ENCODE measurements around the gene GPR162. TPM values are rescaled to one million over a fixed set of nuclear protein-coding genes. Genes with fewer than 3 reads are reported as not detected.

The GPR162 gene
- polyA plus RNA-seq, 1 donor (not counting 4 experiments of a cell fraction or from before 2014, with no cell fraction given): 0.09 TPM

GRCh38 chr12:6810758-6811157 is 10.9 kb upstream of the GPR162 start:
- Histone ChIP-seq H3K9ac (ENCODE audit: control insufficient read depth, extremely low read depth, insufficient read depth, low read length) (no peak overlapping the region), H3K4me1 (ENCODE audit: control insufficient read depth, extremely low read depth, insufficient read depth, low read length) (no peaks in the 10 kb centered on the region), H3K79me2 (ENCODE audit: control insufficient read depth, insufficient read depth, low read length) (no peaks in the 10 kb centered on the region), H3K27ac (ENCODE audit: control insufficient read depth, insufficient read depth, low read length) (no peak overlapping the region), H3K27me3 (ENCODE audit: control insufficient read depth, extremely low read depth, insufficient read depth, low read length) (peaks cover 21% of the 10 kb centered on the region), H4K20me1 (ENCODE audit: control insufficient read depth, extremely low read depth, insufficient read depth, low read length) (no peaks in the 10 kb centered on the region), H3K4me3 (ENCODE audit: control insufficient read depth in 2 of 3, extremely low read depth in 1 of 3, insufficient read depth in 2 of 3, low read depth in 1 of 3, low read length in 3 of 3) (no peak overlapping the region), H3K9me1 (ENCODE audit: control insufficient read depth, extremely low read depth, insufficient read depth, low read length) (no peaks in the 10 kb centered on the region), H2AFZ (ENCODE audit: control insufficient read depth, low read length) (no peak overlapping the region), H3K36me3 (ENCODE audit: control insufficient read depth in 2 of 2, extremely low read depth in 1 of 2, insufficient read depth in 2 of 2, low read length in 2 of 2) (no peaks in the 10 kb centered on the region), H3K9me3 (ENCODE audit: control insufficient read depth, low read depth, low read length) (no peaks in the 10 kb centered on the region), H3K4me2 (ENCODE audit: control insufficient read depth, extremely low read depth, insufficient read depth, low read depth, low read length) (no peak overlapping the region)
- TF ChIP-seq EZH2 (IDR thresholded peaks at IDR 0.05; ENCODE audit: low read length): no peak
- no peak for TF ChIP-seq CTCF (optimal IDR thresholded peaks at IDR 0.05 in 1 of 3, IDR thresholded peaks at IDR 0.05 in 1 of 3, conservative IDR thresholded peaks at IDR 0.05 in 1 of 3; ENCODE audit: extremely low read depth in 1 of 3, insufficient read depth in 2 of 3, low read length in 3 of 3)
- dilution Hi-C loops (cut with MboI; ENCODE audit: extremely low pct_ligation_motif_present, low sequenced_read_pairs): no loop called here
- FAIRE-seq: no peak
- DNase-seq (ENCODE audit: low read depth, low spot score): no peak

GRCh38 chr12:6813363-6813762 is 8.3 kb upstream of the GPR162 start:
- no peaks in the 10 kb centered on the region for H3K9me1 ChIP-seq (ENCODE audit: control insufficient read depth, extremely low read depth, insufficient read depth, low read length)
- H3K9me3 ChIP-seq (ENCODE audit: control insufficient read depth, low read depth, low read length): no peaks in the 10 kb centered on the region
- H3K4me2 ChIP-seq (ENCODE audit: control insufficient read depth, extremely low read depth, insufficient read depth, low read depth, low read length): no peak overlapping the region
- no peak for DNase-seq (ENCODE audit: low read depth, low spot score)
- H3K4me1 ChIP-seq (ENCODE audit: control insufficient read depth, extremely low read depth, insufficient read depth, low read length): no peaks in the 10 kb centered on the region
- no peak overlapping the region for H3K4me3 ChIP-seq (ENCODE audit: control insufficient read depth in 2 of 3, extremely low read depth in 1 of 3, insufficient read depth in 2 of 3, low read depth in 1 of 3, low read length in 3 of 3)
- H2AFZ ChIP-seq (ENCODE audit: control insufficient read depth, low read length): no peak overlapping the region
- FAIRE-seq: no peak
- dilution Hi-C loops (cut with MboI; ENCODE audit: extremely low pct_ligation_motif_present, low sequenced_read_pairs): no loop called here
- H4K20me1 ChIP-seq (ENCODE audit: control insufficient read depth, extremely low read depth, insufficient read depth, low read length): no peaks in the 10 kb centered on the region
- H3K9ac ChIP-seq (ENCODE audit: control insufficient read depth, extremely low read depth, insufficient read depth, low read length): no peak overlapping the region
- no peak overlapping the region for H3K27ac ChIP-seq (ENCODE audit: control insufficient read depth, insufficient read depth, low read length)
- H3K27me3 ChIP-seq (ENCODE audit: control insufficient read depth, extremely low read depth, insufficient read depth, low read length): peaks cover 25% of the 10 kb centered on the region
- no peaks in the 10 kb centered on the region for H3K36me3 ChIP-seq (ENCODE audit: control insufficient read depth in 2 of 2, extremely low read depth in 1 of 2, insufficient read depth in 2 of 2, low read length in 2 of 2)
- TF ChIP-seq CTCF (optimal IDR thresholded peaks at IDR 0.05 in 1 of 3, IDR thresholded peaks at IDR 0.05 in 1 of 3, conservative IDR thresholded peaks at IDR 0.05 in 1 of 3; ENCODE audit: extremely low read depth in 1 of 3, insufficient read depth in 2 of 3, low read length in 3 of 3) (no peak), EZH2 (IDR thresholded peaks at IDR 0.05; ENCODE audit: low read length) (no peak)
- no peaks in the 10 kb centered on the region for H3K79me2 ChIP-seq (ENCODE audit: control insufficient read depth, insufficient read depth, low read length)
